SJSA1 (cell line): ENCODE measurements around the gene SLC66A1. TPM values are rescaled to one million over a fixed set of nuclear protein-coding genes. Genes with fewer than 3 reads are reported as not detected.
"Not testable (repeated sequence)": the region's sequence is repeated elsewhere in the genome, so short reads cannot be mapped to it uniquely, and the experiment has no call there.

ENCODE experiments used
- DNase-seq, 2 experiments: peaks; one replicate each; pipeline ENCODE4 v3.0.0-alpha.2; 2015 to 2020; ENCODE audit warnings: low spot score in 2 of 2, low read depth in 1 of 2
- H3K27ac ChIP-seq: fragments of 250-450 bp; sonication (Bioruptor Pico); 2 replicates; pipeline ENCODE4 v1.5.1; 2020; ENCODE audit warnings: mild to moderate bottlenecking, moderate library complexity
- H3K27me3 ChIP-seq: fragments of 250-450 bp; sonication (Bioruptor Pico); replicated peaks from 2 replicates; pipeline ENCODE4 v1.5.1; 2020; ENCODE audit warnings: mild to moderate bottlenecking, moderate library complexity
- H3K36me3 ChIP-seq: fragments of 250-450 bp; sonication (Bioruptor Pico); 2 replicates; pipeline ENCODE4 v1.5.1; 2020; ENCODE audit warnings: mild to moderate bottlenecking
- H3K4me1 ChIP-seq: fragments of 250-450 bp; sonication (Bioruptor Pico); replicated peaks from 2 replicates; pipeline ENCODE4 v1.6.1; 2021; ENCODE audit warnings: mild to moderate bottlenecking
- H3K4me3 ChIP-seq: fragments of 250-450 bp; sonication (Bioruptor Pico); 2 replicates; pipeline ENCODE4 v1.5.1; 2020; ENCODE audit warnings: mild to moderate bottlenecking
- H3K9me3 ChIP-seq: fragments of 250-450 bp; sonication (Bioruptor Pico); replicated peaks from 2 replicates; pipeline ENCODE4 v1.5.1; 2020; ENCODE audit warnings: mild to moderate bottlenecking
- total RNA-seq: library from RNA; depleted of rRNA; stranded (reverse); fragments of >200 nt; shearing (Covaris generic); gene quantifications from 2 replicates; pipeline ENCODE4 v1.2.3, GENCODE V29; 2014

SLC66A1 gene
- total RNA-seq, 1 experiment from 2014 or later = 14.8 TPM

- not testable (repeated sequence) for H3K9me3 ChIP-seq, H3K4me3 ChIP-seq, DNase-seq, H3K27ac ChIP-seq, H3K4me1 ChIP-seq, H3K36me3 ChIP-seq, H3K27me3 ChIP-seq
Measured at GRCh38 chr1:19285807-19286206, 26.3 kb upstream of the SLC66A1 start.

GRCh38 chr1:19287436-19288185 lies 24.5 kb upstream of the SLC66A1 start:
- Histone ChIP-seq H3K36me3 (no peaks in the 10 kb centered on the region), H3K4me1 (no peaks in the 10 kb centered on the region), H3K4me3 (no peak overlapping the region), H3K9me3 (no peaks in the 10 kb centered on the region), H3K27ac (no peak overlapping the region), H3K27me3 (no peaks in the 10 kb centered on the region)
- DNase-seq = no peak

DNA sequence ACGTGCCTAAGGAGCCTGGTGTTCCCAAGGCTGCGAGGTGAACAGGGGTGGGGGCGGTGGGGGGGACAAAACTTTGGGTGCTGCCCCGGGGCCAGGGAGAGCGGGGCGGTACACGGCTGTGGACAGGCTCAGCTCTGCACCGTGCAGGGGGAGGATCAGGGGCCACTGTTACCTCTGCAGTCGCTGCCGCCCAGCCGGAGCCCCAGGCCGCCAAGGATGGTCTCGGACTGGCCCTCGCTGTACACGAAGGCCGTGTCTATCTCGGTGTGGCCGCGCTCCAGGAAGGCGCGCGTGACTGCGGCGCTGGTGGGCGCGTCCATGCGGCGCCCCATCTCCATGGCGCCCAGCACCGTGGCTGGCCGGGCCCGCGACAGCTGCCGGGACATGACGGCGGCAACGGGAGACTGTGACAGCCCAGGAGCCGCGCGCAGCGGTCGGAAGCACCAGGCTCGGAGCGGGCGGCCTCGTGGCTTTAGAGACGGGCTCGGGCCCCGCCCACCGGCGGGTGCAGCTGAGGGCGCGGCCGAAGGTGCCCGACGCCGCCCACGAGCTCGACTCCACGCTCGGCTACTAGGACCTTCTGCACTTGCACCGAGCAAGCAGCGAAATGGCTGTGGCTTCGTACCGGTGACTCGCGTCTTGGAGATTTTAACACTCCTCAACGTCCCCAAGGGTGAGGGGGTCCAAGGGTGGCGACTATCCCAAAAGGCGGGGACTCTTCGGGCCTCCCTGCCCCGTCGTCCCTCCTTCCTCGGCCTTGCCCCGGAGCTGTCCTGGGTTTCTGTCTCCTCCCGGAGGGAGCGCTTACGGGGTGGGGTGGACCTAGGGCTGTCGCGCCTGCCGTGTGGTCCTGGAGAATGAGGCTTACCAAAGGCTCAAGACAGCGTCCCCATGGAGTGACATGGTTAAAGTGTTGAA lies 23.5 kb upstream of the SLC66A1 start, which contains the start of gene AKR7A3:
AKR7A3 (minus strand) TSS at position 447 of the 918 bp plus-strand sequence; CDS start at position 386, 61 bp downstream.
- not testable (repeated sequence) for H3K36me3 ChIP-seq, H3K9me3 ChIP-seq, H3K27me3 ChIP-seq, H3K4me3 ChIP-seq, H3K4me1 ChIP-seq, H3K27ac ChIP-seq, DNase-seq

DNA sequence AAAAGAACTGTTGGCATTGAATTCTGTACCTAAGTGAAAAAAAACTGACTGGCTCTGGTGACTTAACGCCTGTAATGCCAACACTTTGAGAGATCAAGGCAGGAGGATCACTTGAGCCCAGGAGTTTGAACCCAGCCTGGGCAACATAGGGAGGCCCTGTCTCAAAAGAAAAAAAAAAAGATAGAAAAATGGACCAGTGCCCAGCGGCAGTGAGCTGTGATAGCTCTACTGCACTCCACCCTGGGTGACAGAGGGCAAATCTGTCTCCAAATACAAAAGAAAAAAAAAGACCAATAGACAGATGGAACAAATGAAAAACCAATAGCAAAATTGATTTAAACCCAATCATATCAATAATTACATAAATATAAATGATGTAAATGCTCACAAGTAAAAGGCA lies 22.9 kb upstream of the SLC66A1 start:
- Histone ChIP-seq H3K27me3 (no peaks in the 10 kb centered on the region), H3K27ac (no peak overlapping the region), H3K9me3 (no peaks in the 10 kb centered on the region), H3K4me3 (no peak overlapping the region), H3K36me3 (no peaks in the 10 kb centered on the region), H3K4me1 (no peaks in the 10 kb centered on the region)
- no peak for DNase-seq

GRCh38 chr1:19294638-19295037 lies 17.5 kb upstream of the SLC66A1 start:
- Histone ChIP-seq H3K36me3 (no peaks in the 10 kb centered on the region), H3K9me3 (peaks cover 5% of the 10 kb centered on the region; the same call in 1 of the 2 replicates), H3K27me3 (no peaks in the 10 kb centered on the region), H3K4me3 (no peak overlapping the region), H3K4me1 (no peaks in the 10 kb centered on the region), H3K27ac (no peak overlapping the region)
- no peak for DNase-seq

DNA sequence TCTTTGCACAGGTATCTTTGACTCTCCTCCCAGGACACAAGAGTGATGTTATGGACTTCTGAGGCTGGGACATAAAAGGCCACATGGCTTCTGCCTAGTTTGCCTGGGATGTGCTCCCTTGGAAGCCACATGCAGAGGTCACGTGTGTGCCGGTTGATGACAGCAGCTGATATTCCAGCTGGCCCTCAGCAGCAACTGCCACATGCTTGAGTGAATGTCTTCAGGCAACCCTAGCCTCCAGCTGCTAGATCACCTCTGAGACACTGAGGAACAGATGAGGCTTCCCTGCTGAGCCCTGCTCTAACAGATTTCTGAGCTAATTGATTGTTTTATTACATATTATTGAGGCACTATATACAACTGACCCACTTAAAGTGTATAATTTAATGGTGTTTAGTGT lies 11.9 kb upstream of the SLC66A1 start:
- no peak for DNase-seq
- Histone ChIP-seq H3K4me3 (no peak overlapping the region), H3K36me3 (peaks cover 27% of the 10 kb centered on the region), H3K27me3 (no peaks in the 10 kb centered on the region), H3K4me1 (no peaks in the 10 kb centered on the region), H3K27ac (no peak overlapping the region), H3K9me3 (no peaks in the 10 kb centered on the region; the same call in 1 of the 2 replicates)

- DNase-seq, H3K4me1 ChIP-seq, H3K9me3 ChIP-seq, H3K4me3 ChIP-seq, H3K27me3 ChIP-seq, H3K27ac ChIP-seq: not testable (repeated sequence)
- peaks cover 62% of the 10 kb centered on the region for H3K36me3 ChIP-seq
Measured at GRCh38 chr1:19304081-19304480, 8.0 kb upstream of the SLC66A1 start.

GRCh38 chr1:19305880-19306279 lies 6.2 kb upstream of the SLC66A1 start:
- no peak for DNase-seq

DNA sequence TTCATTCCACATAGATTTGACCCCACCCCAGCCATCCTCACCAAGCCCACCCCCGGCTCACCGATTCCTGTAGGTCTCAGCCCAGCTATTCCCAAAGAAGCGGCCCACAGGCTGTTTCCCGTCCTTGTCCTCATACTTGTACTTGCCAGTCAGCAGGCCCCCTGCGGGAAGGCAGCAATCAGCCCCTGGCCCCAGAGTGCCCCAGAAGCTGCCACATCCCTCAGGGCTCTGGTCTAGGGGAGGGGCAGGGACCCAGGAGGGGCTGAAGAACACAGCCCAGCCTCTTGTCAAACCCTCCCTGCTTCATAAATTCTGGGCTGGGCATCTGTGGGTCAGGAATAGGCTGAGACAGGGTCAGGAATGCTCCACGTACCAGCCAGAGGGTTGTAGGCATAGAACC lies 5.2 kb upstream of the SLC66A1 start:
- Histone ChIP-seq H3K27me3 (no peaks in the 10 kb centered on the region), H3K9me3 (no peaks in the 10 kb centered on the region), H3K36me3 (peaks cover 65% of the 10 kb centered on the region), H3K27ac (no peak overlapping the region), H3K4me1 (peaks cover 9% of the 10 kb centered on the region), H3K4me3 (no peak overlapping the region)
- no peak for DNase-seq

More at GRCh38 chr1:19305880-19306279, 6.2 kb upstream of the SLC66A1 start:
- H3K9me3 ChIP-seq = no peaks in the 10 kb centered on the region
- peaks cover 64% of the 10 kb centered on the region for H3K36me3 ChIP-seq
- no peak overlapping the region for H3K27ac ChIP-seq
- H3K4me1 ChIP-seq = peaks cover 5% of the 10 kb centered on the region
- H3K27me3 ChIP-seq = no peaks in the 10 kb centered on the region
- no peak overlapping the region for H3K4me3 ChIP-seq

DNA sequence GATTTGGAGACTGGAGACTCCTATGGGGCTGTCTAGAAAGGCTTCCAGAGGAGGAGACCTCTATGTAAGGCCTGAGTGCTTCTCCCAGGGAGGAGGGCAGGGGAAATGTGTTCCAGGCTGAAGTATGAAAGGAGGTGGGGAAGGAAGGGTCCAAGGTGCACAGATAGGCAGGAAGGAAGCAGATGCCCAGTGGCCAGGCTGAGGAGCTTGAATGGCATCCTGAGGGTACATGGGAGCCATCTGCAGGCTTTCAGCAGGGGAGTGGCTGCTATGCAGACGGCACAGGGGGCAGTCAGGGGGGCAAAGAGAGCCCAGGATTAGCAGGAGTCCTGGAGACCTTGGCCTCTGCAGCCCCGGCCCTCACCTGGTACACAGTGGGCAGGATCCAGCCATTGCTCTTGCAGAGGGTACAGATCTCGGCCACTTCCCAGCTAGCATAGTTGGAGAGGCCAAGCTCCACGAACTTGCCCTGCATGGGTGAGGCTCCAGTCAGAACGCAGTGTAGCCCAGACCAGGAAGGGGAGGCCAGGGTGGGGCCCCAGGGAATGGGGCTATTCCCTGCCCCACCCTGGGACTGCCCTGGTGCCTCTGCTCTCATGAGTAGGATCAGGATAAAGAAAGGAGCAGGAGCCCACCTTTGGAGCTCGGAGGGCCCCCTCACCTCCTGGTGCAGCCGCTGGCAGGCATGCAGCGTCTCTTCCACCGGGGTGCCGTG lies 4.2 kb upstream of the SLC66A1 start:
- H3K4me1 ChIP-seq = peaks cover 16% of the 10 kb centered on the region
- no peak overlapping the region for H3K27ac ChIP-seq
- peaks cover 64% of the 10 kb centered on the region for H3K36me3 ChIP-seq
- H3K9me3 ChIP-seq = no peaks in the 10 kb centered on the region
- no peak overlapping the region for H3K4me3 ChIP-seq
- H3K27me3 ChIP-seq = no peaks in the 10 kb centered on the region
- no peak for DNase-seq

DNA sequence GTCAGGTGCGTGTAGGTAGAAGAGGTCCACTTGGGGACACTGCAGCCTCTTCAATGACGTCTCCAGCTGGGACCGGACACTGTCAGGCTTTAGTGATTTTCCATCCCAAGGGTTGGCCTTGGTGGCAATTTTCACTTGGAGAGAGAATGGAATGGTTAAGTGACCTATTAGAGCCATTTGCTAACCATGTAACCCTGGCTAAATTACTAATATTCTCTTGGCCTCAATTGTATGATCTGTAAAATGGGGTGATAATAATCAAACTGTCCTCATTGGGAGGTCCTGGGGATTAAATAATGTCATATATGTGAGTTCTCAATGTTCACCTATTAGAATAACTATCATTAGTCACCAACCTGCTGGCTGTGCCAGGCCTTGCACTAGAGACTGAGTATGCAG lies 3.6 kb upstream of the SLC66A1 start:
- Histone ChIP-seq H3K9me3 (no peaks in the 10 kb centered on the region), H3K4me3 (no peak overlapping the region), H3K27ac (no peak overlapping the region), H3K36me3 (peaks cover 60% of the 10 kb centered on the region), H3K4me1 (peaks cover 20% of the 10 kb centered on the region), H3K27me3 (no peaks in the 10 kb centered on the region)
- DNase-seq = no peak

- no peak for DNase-seq
- Histone ChIP-seq H3K36me3 (peaks cover 52% of the 10 kb centered on the region), H3K27ac (no peak overlapping the region)
Measured at GRCh38 chr1:19309123-19309813, 2.9 kb upstream of the SLC66A1 start.

GRCh38 chr1:19310061-19310460 lies 2.1 kb upstream of the SLC66A1 start:
- Histone ChIP-seq H3K27ac (no peak overlapping the region), H3K36me3 (peaks cover 46% of the 10 kb centered on the region), H3K9me3 (no peaks in the 10 kb centered on the region), H3K27me3 (no peaks in the 10 kb centered on the region), H3K4me1 (peaks cover 23% of the 10 kb centered on the region), H3K4me3 (no peak overlapping the region)
- no peak for DNase-seq

More at GRCh38 chr1:19309123-19309813, 2.9 kb upstream of the SLC66A1 start:
- H3K27me3 ChIP-seq = no peaks in the 10 kb centered on the region
- H3K9me3 ChIP-seq = no peaks in the 10 kb centered on the region
- H3K4me1 ChIP-seq = peaks cover 20% of the 10 kb centered on the region
- H3K4me3 ChIP-seq = no peak overlapping the region
